HG03469 (cell line): ENCODE data around the gene ZNF488.

Experiments used
- ATAC-seq: cut with Tn5 transposase; IDR thresholded peaks from one replicate; pipeline ENCODE4 v1.9.1; 2021; ENCODE audit warnings: mild to moderate bottlenecking, moderate library complexity, moderate number of reproducible peaks; ENCODE audit not compliant: unreplicated experiment

The ZNF488 gene

GRCh38 chr10:47332371-47332770 is 51.7 kb downstream of the ZNF488 start:
- ATAC-seq, result no peak

GRCh38 chr10:47331954-47332353 is 52.1 kb downstream of the ZNF488 start:
- ATAC-seq, result no peak

GRCh38 chr10:47331491-47331890 is 52.6 kb downstream of the ZNF488 start:
- ATAC-seq, result no peak

- no peak for ATAC-seq
Measured at GRCh38 chr10:47330804-47331203, 53.3 kb downstream of the ZNF488 start.

GRCh38 chr10:47330366-47330765 is 53.7 kb downstream of the ZNF488 start:
- no peak for ATAC-seq

- no peak for ATAC-seq
Measured at GRCh38 chr10:47329855-47330254, 54.2 kb downstream of the ZNF488 start.

- no peak for ATAC-seq
Measured at GRCh38 chr10:47326927-47327330, 57.2 kb downstream of the ZNF488 start.

GRCh38 chr10:47326306-47326926 is 57.7 kb downstream of the ZNF488 start:
- ATAC-seq, result no peak

GRCh38 chr10:47325303-47326291 is 58.5 kb downstream of the ZNF488 start:
- ATAC-seq, result no peak

- no peak for ATAC-seq
Measured at GRCh38 chr10:47323636-47324296, 60.3 kb downstream of the ZNF488 start.

GRCh38 chr10:47323087-47323486 is 61.0 kb downstream of the ZNF488 start:
- no peak for ATAC-seq

GRCh38 chr10:47322300-47323061 is 61.6 kb downstream of the ZNF488 start, which contains the start of gene GDF2:
GDF2 (plus strand) TSS chr10:47322454; CDS start chr10:47322669, 215 bp downstream.
- no peak for ATAC-seq

- no peak for ATAC-seq
Measured at GRCh38 chr10:47321521-47322195, 62.4 kb downstream of the ZNF488 start.

GRCh38 chr10:47320812-47321211 is 63.3 kb downstream of the ZNF488 start:
- ATAC-seq, result no peak

- ATAC-seq, result no peak
Measured at GRCh38 chr10:47319784-47320183, 64.3 kb downstream of the ZNF488 start.

- ATAC-seq, result no peak
Measured at GRCh38 chr10:47318706-47319105, 65.4 kb downstream of the ZNF488 start.

- no peak for ATAC-seq
Measured at GRCh38 chr10:47317251-47317650, 66.8 kb downstream of the ZNF488 start.

GRCh38 chr10:47316131-47316530 is 68.0 kb downstream of the ZNF488 start:
- no peak for ATAC-seq
